HEK293 (cell line): ENCODE results near the gene DGCR6L.
"Not testable (repeated sequence)": the region's sequence is repeated elsewhere in the genome, so short reads cannot be mapped to it uniquely, and the experiment has no call there.

Source experiments
- CTCF ChIA-PET: fragments of 350-600 bp; formaldehyde crosslinking; extraction: SDS; loops from one replicate; lab custom pipeline; 2021; ENCODE audit warnings: antibody characterized with exemption; lab: Yijun Ruan, JAX
- POLR2A ChIA-PET: fragments of 300-600 bp; formaldehyde crosslinking; extraction: SDS; loops from one replicate; lab custom pipeline; 2020; ENCODE audit warnings: antibody characterized with exemption, inconsistent platforms; lab: Yijun Ruan, JAX
- H3K27ac ChIP-seq: fragments of 200-500 bp; sonication (Bioruptor generic); 2 replicates; pipeline ENCODE4 v1.5.1; 2014; ENCODE audit warnings: low read depth, low read length, control low read depth, inconsistent platforms; ENCODE audit errors: extremely low read depth
- H3K36me3 ChIP-seq, 2 experiments: fragments of 200-500 bp in 1 of 2; sonication (Bioruptor generic) in 1 of 2; 1 replicate in 1 of 2; 2 replicates in 1 of 2; pipeline ENCODE4 v1.5.1; 2014 to 2017; ENCODE audit warnings: inconsistent platforms in 2 of 2, low read length in 2 of 2; ENCODE audit not compliant: control insufficient read depth in 2 of 2, insufficient read depth in 1 of 2
- H3K4me1 ChIP-seq: fragments of 200-500 bp; sonication (Bioruptor generic); 2 replicates; pipeline ENCODE4 v1.5.1; 2014; ENCODE audit warnings: mild to moderate bottlenecking, low read length, inconsistent platforms; ENCODE audit not compliant: control insufficient read depth, insufficient read depth
- H3K4me3 ChIP-seq: 2 replicates; pipeline ENCODE4 v1.5.1; 2011; ENCODE audit warnings: low read depth, mild to moderate bottlenecking, control low read depth, low read length, moderate library complexity
- H3K9me3 ChIP-seq: fragments of 200-500 bp; sonication (Bioruptor generic); 2 replicates; pipeline ENCODE4 v1.5.1; 2014; ENCODE audit warnings: low read depth, low read length, inconsistent platforms; ENCODE audit not compliant: control insufficient read depth, insufficient read depth
- AEBP2 ChIP-seq: fragments of 450-650 bp; formaldehyde crosslinking; IDR thresholded peaks from 2 replicates; pipeline ENCODE4 v1.5.1; 2016; ENCODE audit warnings: missing biosample characterization, missing genetic modification characterization, borderline replicate concordance
- KLF9 ChIP-seq: fragments of 450-650 bp; formaldehyde crosslinking; IDR thresholded peaks from 2 replicates; pipeline ENCODE4 v1.5.1; 2016; ENCODE audit warnings: missing biosample characterization, missing genetic modification characterization, low read depth
- ZFP3 ChIP-seq: fragments of 450-650 bp; formaldehyde crosslinking; IDR thresholded peaks from 2 replicates; pipeline ENCODE4 v1.5.1; 2016; ENCODE audit warnings: low read depth, missing biosample characterization, missing genetic modification characterization
- ZFP41 ChIP-seq: fragments of 450-650 bp; formaldehyde crosslinking; IDR thresholded peaks from 2 replicates; pipeline ENCODE4 v1.5.1; 2016; ENCODE audit warnings: missing biosample characterization, missing genetic modification characterization, borderline replicate concordance
- ZIC2 ChIP-seq: fragments of 450-650 bp; formaldehyde crosslinking; IDR thresholded peaks from 2 replicates; pipeline ENCODE4 v1.5.1; 2016; ENCODE audit warnings: missing biosample characterization, missing genetic modification characterization
- ZNF174 ChIP-seq: fragments of 450-650 bp; formaldehyde crosslinking; IDR thresholded peaks from 2 replicates; pipeline ENCODE4 v1.5.0; 2017; ENCODE audit warnings: missing biosample characterization, mild to moderate bottlenecking, missing genetic modification characterization
- ZNF26 ChIP-seq: fragments of 450-650 bp; formaldehyde crosslinking; IDR thresholded peaks from 2 replicates; pipeline ENCODE4 v1.5.1; 2016; ENCODE audit warnings: missing biosample characterization, missing genetic modification characterization
- ZNF404 ChIP-seq: fragments of 450-650 bp; formaldehyde crosslinking; IDR thresholded peaks from 2 replicates; pipeline ENCODE4 v1.5.1; 2017; ENCODE audit warnings: missing biosample characterization, missing genetic modification characterization
- ZNF610 ChIP-seq: fragments of 450-650 bp; formaldehyde crosslinking; IDR thresholded peaks from 2 replicates; pipeline ENCODE4 v1.5.1; 2016; ENCODE audit warnings: missing biosample characterization, missing genetic modification characterization, borderline replicate concordance
- TF ChIP-seq, protein P1 (sequence below): fragments of 450-650 bp; formaldehyde crosslinking; IDR thresholded peaks from 2 replicates; pipeline ENCODE4 v1.5.1; 2017; ENCODE audit warnings: missing biosample characterization, missing genetic modification characterization

DGCR6L gene

DNA sequence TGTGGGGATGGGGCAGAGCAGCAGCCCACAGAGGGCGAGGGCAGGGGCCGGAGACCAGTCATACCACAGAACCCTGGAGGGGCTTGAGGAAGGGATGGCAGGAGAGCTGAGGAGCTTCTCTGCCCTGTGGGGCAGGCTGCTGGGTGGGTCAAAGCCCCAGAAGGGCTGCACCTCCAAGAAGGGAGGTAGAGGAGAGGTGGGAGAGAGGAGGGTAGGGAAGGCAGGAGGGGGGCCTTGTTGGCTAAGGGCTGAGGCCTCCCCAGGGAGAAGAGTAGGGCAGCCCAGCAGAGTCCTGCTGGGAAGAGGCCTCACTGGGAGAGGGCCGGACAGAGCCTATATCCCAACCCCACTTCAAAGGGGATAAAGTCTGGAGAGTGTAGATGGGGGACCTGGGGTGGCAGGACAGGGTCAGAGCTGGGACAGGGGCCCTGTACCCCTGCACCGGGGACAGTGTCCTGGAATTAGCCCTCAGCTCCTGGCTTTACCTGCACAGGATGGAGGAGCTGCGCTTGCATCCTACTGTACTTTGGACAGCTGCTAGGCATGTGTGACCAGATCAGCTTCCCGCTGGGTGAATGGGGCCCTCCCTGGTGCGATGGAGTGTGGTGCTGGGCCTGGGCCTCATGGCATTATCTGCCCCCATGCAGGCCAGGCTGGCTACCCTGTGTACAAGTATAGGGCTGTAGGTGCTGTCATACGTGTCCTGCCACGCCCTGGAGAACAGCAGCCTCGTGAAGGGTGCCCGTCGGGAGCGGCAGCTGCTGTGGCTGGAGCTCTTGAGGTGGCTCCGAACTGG lies 7.3 kb downstream of the DGCR6L start (continued):
- TF ChIP-seq, protein P1, sequence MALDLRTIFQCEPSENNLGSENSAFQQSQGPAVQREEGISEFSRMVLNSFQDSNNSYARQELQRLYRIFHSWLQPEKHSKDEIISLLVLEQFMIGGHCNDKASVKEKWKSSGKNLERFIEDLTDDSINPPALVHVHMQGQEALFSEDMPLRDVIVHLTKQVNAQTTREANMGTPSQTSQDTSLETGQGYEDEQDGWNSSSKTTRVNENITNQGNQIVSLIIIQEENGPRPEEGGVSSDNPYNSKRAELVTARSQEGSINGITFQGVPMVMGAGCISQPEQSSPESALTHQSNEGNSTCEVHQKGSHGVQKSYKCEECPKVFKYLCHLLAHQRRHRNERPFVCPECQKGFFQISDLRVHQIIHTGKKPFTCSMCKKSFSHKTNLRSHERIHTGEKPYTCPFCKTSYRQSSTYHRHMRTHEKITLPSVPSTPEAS (tag by site-specific recombination), result no peak
- peak; percentile 71 for TF ChIP-seq ZIC2 (tag by site-specific recombination)
- TF ChIP-seq ZNF404 (tag by site-specific recombination), result no peak
- TF ChIP-seq AEBP2, result no peak
- TF ChIP-seq KLF9 (tag by site-specific recombination), result no peak
- no peak for TF ChIP-seq ZFP3
- TF ChIP-seq ZNF174 (tag by site-specific recombination), result no peak
- TF ChIP-seq ZNF610, result no peak
- TF ChIP-seq ZFP41 (tag by site-specific recombination), result no peak
- no peak for TF ChIP-seq ZNF26 (tag by site-specific recombination)

DNA sequence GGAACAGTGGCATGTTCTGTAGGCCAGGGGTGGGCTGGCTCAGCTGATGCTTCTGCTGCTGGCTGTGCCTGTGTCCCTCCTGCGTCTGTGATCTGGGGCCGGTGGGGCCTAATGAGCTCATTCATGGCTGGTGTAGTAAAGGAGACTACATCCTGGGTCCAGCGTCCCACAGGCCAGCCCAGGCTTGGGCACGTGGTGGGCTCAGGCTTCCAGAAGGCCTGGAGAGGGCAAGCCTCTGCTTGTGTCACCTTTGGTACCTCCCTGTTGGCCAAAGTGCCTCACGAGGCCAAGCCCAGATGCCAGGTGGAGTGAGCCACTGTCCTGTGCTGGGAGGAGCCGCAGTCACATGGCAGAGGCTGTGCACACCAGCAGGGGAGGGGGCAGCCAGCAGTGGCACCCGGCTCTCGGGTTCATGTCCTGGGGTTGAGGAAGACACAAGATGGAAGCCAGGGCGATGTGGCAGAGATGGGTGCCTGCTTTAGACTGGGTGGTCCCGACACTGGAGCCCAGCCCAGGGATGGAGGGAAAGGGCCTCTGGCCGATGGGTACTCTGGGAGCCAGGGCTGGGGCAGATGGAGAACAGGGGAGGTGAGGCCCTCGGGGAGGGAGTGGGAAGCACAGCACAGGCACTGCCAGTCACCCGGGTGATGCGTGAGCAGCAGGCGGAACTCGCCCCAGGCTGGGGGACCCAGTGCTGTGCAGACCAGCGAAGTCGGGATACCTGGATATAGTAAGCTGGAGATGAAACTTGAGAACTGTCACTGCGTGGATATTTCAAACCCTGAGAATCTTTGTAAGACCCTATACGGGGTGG lies 8.4 kb downstream of the DGCR6L start:
- not testable (repeated sequence) for H3K4me3 ChIP-seq, H3K4me1 ChIP-seq, H3K9me3 ChIP-seq, H3K27ac ChIP-seq
- ChIA-PET CTCF (interaction anchor here (0.5 to 1.7 kb wide), 3 partner anchors 10 to 157 kb away, joined by 3 to 5 read pairs (median 4); no protein-coding TSS in a partner anchor), POLR2A (interaction anchor here (0.7 kb wide), 1 partner anchor 8 kb away, joined by 3 read pairs; the partner anchor contains the start of gene DGCR6L)
- H3K36me3 ChIP-seq, result peaks cover 0 to 14% of the 10 kb centered on the region in 2 experiments; a peak in 1 of 3 replicates

- peaks cover 0 to 14% of the 10 kb centered on the region in 2 experiments; a peak in 1 of 3 replicates for H3K36me3 ChIP-seq
- H3K9me3 ChIP-seq, H3K4me3 ChIP-seq, H3K4me1 ChIP-seq, H3K27ac ChIP-seq, CTCF ChIA-PET: not testable (repeated sequence)
- POLR2A ChIA-PET, result interaction anchor here (0.7 kb wide), 1 partner anchor 9 kb away, joined by 3 read pairs; the partner anchor contains the start of gene DGCR6L
Measured at GRCh38 chr22:20310773-20311172, 9.1 kb downstream of the DGCR6L start.

GRCh38 chr22:20310180-20310579 lies 9.7 kb downstream of the DGCR6L start:
- H3K4me1 ChIP-seq, CTCF ChIA-PET, POLR2A ChIA-PET, H3K9me3 ChIP-seq, H3K27ac ChIP-seq, H3K4me3 ChIP-seq, H3K36me3 ChIP-seq: not testable (repeated sequence)
